K562 (cell line): ENCODE data around the gene DHX35. TPM values are rescaled to one million over a fixed set of nuclear protein-coding genes. Genes with fewer than 3 reads are reported as not detected.

Source experiments
- FOXA1 ChIP-seq: fragments of 450-650 bp; IDR thresholded peaks from 2 replicates; pipeline ENCODE4 v1.6.1; 2016; ENCODE audit warnings: mild to moderate bottlenecking, borderline replicate concordance
- MTA1 ChIP-seq: fragments of 450-650 bp; IDR thresholded peaks from 2 replicates; pipeline ENCODE4 v1.6.1; 2017; ENCODE audit warnings: borderline replicate concordance
- MYBL2 ChIP-seq, 2 experiments: fragments of 450-650 bp in 1 of 2; sonication (generic) in 1 of 2; formaldehyde crosslinking in 1 of 2; IDR thresholded peaks; 2 replicates each; pipeline versions ENCODE4 v1.6.1 to v1.8.1; 2017 to 2022; ENCODE audit warnings: borderline replicate concordance in 1 of 2, inconsistent platforms in 1 of 2, low read depth in 1 of 2, mild to moderate bottlenecking in 1 of 2, missing genetic modification reagents in 1 of 2, moderate library complexity in 1 of 2
- NFE2L1 ChIP-seq: fragments of 450-650 bp; IDR thresholded peaks from 2 replicates; pipeline ENCODE4 v1.6.1; 2016; ENCODE audit warnings: missing genetic modification characterization, low read depth, mild to moderate bottlenecking, missing compliant biosample characterization, moderate library complexity, borderline replicate concordance
- NR1H2 ChIP-seq: sonication (generic); formaldehyde crosslinking; IDR thresholded peaks from 2 replicates; pipeline ENCODE4 v1.4.0; 2020; ENCODE audit warnings: mild to moderate bottlenecking, missing genetic modification reagents
- NR4A1 ChIP-seq, 2 experiments: fragments of 250-450 bp in 1 of 2; fragments of 450-650 bp in 1 of 2; sonication (Bioruptor Pico) in 1 of 2; IDR thresholded peaks; 2 replicates each; pipeline versions ENCODE4 v1.4.0 to v1.6.1; 2016 to 2020; ENCODE audit warnings: mild to moderate bottlenecking in 2 of 2, missing compliant biosample characterization in 1 of 2, missing genetic modification characterization in 1 of 2, moderate library complexity in 1 of 2
- NRF1 ChIP-seq, 2 experiments: fragments of 450-650 bp; IDR thresholded peaks in 1 of 2; conservative IDR thresholded peaks in 1 of 2; 2 replicates each; pipeline ENCODE4 v1.6.1; 2014; ENCODE audit warnings: mild to moderate bottlenecking in 2 of 2
- PATZ1 ChIP-seq: fragments of 250-450 bp; sonication (Bioruptor Pico); IDR thresholded peaks from 2 replicates; pipeline ENCODE4 v1.5.0; 2020; ENCODE audit warnings: mild to moderate bottlenecking, borderline replicate concordance
- PBX2 ChIP-seq, 2 experiments: IDR thresholded peaks in 1 of 2; conservative IDR thresholded peaks in 1 of 2; 2 replicates each; pipeline ENCODE4 v1.6.1; 2016; ENCODE audit warnings: low read depth in 2 of 2, mild to moderate bottlenecking in 1 of 2, missing compliant biosample characterization in 1 of 2, missing genetic modification characterization in 1 of 2, moderate library complexity in 1 of 2
- RBM17 ChIP-seq: fragments of 200-400 bp; formaldehyde crosslinking; IDR thresholded peaks from 2 replicates; pipeline ENCODE4 v1.6.1; 2017; ENCODE audit warnings: low read depth, mild to moderate bottlenecking, low read length, borderline replicate concordance
- SETDB1 ChIP-seq: IDR thresholded peaks from one replicate; pipeline ENCODE4 v1.6.1; 2012; ENCODE audit warnings: low read length, control low read depth, inconsistent platforms
- WHSC1 ChIP-seq: IDR thresholded peaks from one replicate; pipeline ENCODE4 v1.6.1; 2012; ENCODE audit warnings: low read length, control low read depth, inconsistent platforms
- ZFP91 ChIP-seq: sonication (generic); formaldehyde crosslinking; IDR thresholded peaks from 2 replicates; pipeline ENCODE4 v1.8.0; 2022; ENCODE audit warnings: mild to moderate bottlenecking, missing genetic modification reagents
- ZNF133 ChIP-seq: fragments of 250-450 bp; sonication (Bioruptor Pico); IDR thresholded peaks from 2 replicates; pipeline ENCODE4 v1.4.0; 2020; ENCODE audit warnings: mild to moderate bottlenecking
- ZNF197 ChIP-seq: fragments of 200-800 bp; sonication (Bioruptor generic); IDR thresholded peaks from 2 replicates; pipeline ENCODE4 v1.6.1; 2016; ENCODE audit warnings: low read depth, missing genetic modification characterization, missing compliant biosample characterization
- ZNF644 ChIP-seq: fragments of 200-800 bp; sonication (Bioruptor generic); IDR thresholded peaks from 2 replicates; pipeline ENCODE4 v1.6.1; 2016; ENCODE audit warnings: low read depth, missing genetic modification characterization, missing compliant biosample characterization
- ZNF655 ChIP-seq: fragments of 250-450 bp; sonication (Bioruptor Pico); IDR thresholded peaks from 2 replicates; pipeline ENCODE4 v1.5.0; 2021
- ZNF77 ChIP-seq: fragments of 250-450 bp; sonication (Bioruptor Pico); IDR thresholded peaks from 2 replicates; pipeline ENCODE4 v1.5.0; 2020
- polyA plus RNA-seq, 8 experiments: library from polyadenylated mRNA; depleted of rRNA in 4 of 8; stranded (reverse) in 5 of 8; unstranded in 3 of 8; fragments of >200 nt; fragmentation: Nextera tagmentation in 2 of 8; fragmentation: Illumina TruSeq in 1 of 8; extraction: Ambion mirVana in 2 of 8; extraction: Trizol in 1 of 8; gene quantifications; 2 replicates each; pipeline versions ENCODE4 v1.2.1 to v1.2.3, GENCODE V29; 2011 to 2014; ENCODE audit warnings: inconsistent platforms in 1 of 8, missing spikeins in 1 of 8
- total RNA-seq, 7 experiments: library from RNA; depleted of rRNA in 6 of 7; stranded (reverse); fragments of >200 nt in 6 of 7; fragmentation: Illumina TruSeq in 2 of 7; extraction: Trizol in 2 of 7; gene quantifications; 2 replicates each; pipeline versions ENCODE4 v1.2.1 to v1.2.3, GENCODE V29; 2011 to 2021; ENCODE audit warnings: low replicate concordance in 1 of 7

The DHX35 gene
- total and polyA plus RNA-seq, 9 of the 15 experiments (the other 6 are each of a cell fraction or from before 2014, with no cell fraction given), result 6.5 to 25.6 (median 16.9) TPM

DNA sequence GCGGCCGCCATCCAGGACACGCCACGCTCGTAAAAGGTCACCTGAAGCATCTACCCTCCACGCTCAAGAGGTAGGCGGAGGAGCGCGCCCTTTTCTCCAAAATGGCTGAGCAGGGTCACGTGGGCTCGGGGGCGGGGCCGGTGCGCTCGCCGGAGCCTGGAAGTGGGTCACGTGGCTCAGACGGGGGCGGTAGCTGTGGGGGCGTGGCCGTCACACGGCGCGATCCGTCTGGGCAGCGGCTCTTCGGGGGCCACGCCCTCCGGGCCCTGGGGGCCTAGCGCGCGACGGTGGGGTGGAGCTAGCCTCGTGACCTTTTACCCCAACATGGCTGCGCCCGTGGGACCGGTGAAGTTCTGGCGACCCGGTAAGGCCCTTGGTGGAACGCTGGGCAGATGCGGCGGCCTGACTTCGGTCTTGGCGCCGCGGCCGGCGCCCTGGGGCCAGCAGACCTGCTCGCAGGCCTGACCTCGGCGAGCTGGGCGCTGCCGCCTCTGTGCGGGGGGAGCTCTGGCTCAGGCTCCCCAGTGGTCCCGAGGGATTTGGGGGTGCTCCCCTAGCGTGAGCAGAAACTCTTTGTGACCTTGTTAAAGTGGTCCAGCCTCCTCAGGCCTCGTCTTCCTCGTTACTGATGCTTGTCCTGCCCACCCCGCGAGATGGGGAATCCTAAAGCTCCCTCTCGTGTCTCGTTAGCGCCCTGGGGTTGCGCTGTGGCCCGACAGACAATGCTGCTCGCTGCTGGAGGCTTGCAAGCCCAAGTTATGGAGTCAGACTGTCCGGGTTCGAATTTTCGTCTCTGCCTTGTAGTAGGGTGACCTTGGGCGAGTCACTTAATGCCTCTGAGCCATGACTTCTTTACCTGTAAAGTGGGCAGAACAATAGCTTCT lies at the start of gene DHX35 (continued):
- no peak for TF ChIP-seq NR4A1 (CRISPR knock-in tag; IDR thresholded peaks at IDR 0.05)
- 0 out of 2 replicates have a peak, but pooled peaks have one; percentile 22 for TF ChIP-seq NR4A1 (tag; IDR thresholded peaks at IDR 0.05)
- TF ChIP-seq ZNF133 (CRISPR knock-in tag), result no peak
- TF ChIP-seq MTA1, result no peak
- TF ChIP-seq ZNF655 (CRISPR knock-in tag), result no peak
- TF ChIP-seq SETDB1, result peak; percentile 92
- TF ChIP-seq ZNF77, result no peak
- no peak for TF ChIP-seq RBM17
- peak; percentile 78 to 83 for TF ChIP-seq NRF1 (conservative IDR thresholded peaks at IDR 0.05 in 1 of 2, IDR thresholded peaks at IDR 0.05 in 1 of 2)
- no peak for TF ChIP-seq WHSC1
- no peak for TF ChIP-seq ZNF644 (tag)
- no peak for TF ChIP-seq NR1H2 (CRISPR knock-in tag)
- TF ChIP-seq MYBL2 (IDR thresholded peaks at IDR 0.05; ENCODE audit: low read depth), result no peak
- no peak for TF ChIP-seq MYBL2 (CRISPR knock-in tag; IDR thresholded peaks at IDR 0.05; ENCODE audit: borderline replicate concordance)
- TF ChIP-seq PBX2 (CRISPR knock-in tag; IDR thresholded peaks at IDR 0.05; ENCODE audit: low read depth), result no peak
- no peak for TF ChIP-seq PBX2 (tag; conservative IDR thresholded peaks at IDR 0.05; ENCODE audit: low read depth)
- TF ChIP-seq ZNF197 (CRISPR knock-in tag), result no peak
- TF ChIP-seq FOXA1, result no peak
- TF ChIP-seq PATZ1 (CRISPR knock-in tag), result no peak
- TF ChIP-seq NFE2L1 (tag), result no peak
- TF ChIP-seq ZFP91 (CRISPR knock-in tag), result no peak
